ENCODE results near the gene PLXNB1.
"Not testable (repeated sequence)": the region's sequence is repeated elsewhere in the genome, so short reads cannot be mapped to it uniquely, and the experiment has no call there.

The PLXNB1 gene

GRCh38 chr3:48403533-48404439 is 26.1 kb downstream of the PLXNB1 start:
- DNase-seq = no peak

DNA sequence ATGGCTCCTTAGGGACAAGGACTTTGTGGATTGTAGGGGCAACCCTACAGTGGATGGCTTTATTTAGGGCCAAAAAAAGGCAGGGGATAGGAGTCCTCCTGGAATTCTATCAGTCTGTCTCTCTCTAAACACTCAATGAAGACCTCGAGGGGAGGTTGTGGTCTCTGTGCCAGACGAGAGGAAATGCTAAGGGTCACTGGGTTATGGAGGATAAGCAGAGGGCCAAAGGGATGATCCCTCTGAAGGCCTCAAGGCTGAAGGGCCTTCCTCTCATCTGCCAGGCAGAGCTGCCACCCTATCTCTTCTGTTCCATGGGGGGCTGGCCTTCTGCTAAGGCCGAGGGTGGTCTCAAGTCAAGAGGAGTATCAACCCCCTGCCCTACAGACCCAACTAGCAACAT is 27.0 kb downstream of the PLXNB1 start:
- no peak for DNase-seq

- no peak for DNase-seq
These were observed 27.6 kb downstream of the PLXNB1 start for GRCh38 chr3:48402281-48402732.

GRCh38 chr3:48401434-48401901 is 28.4 kb downstream of the PLXNB1 start:
- not testable (repeated sequence) for DNase-seq

- DNase-seq = peak; percentile 65
These were observed 29.0 kb downstream of the PLXNB1 start for GRCh38 chr3:48400824-48401433.

- no peak for DNase-seq
These were observed 30.3 kb downstream of the PLXNB1 start for GRCh38 chr3:48399387-48400172.

GRCh38 chr3:48398701-48399386 is 31.0 kb downstream of the PLXNB1 start:
- no peak for DNase-seq

- no peak for DNase-seq
These were observed 31.9 kb downstream of the PLXNB1 start for GRCh38 chr3:48397767-48398681.

GRCh38 chr3:48395714-48396113 is 34.2 kb downstream of the PLXNB1 start:
- DNase-seq = no peak

DNA sequence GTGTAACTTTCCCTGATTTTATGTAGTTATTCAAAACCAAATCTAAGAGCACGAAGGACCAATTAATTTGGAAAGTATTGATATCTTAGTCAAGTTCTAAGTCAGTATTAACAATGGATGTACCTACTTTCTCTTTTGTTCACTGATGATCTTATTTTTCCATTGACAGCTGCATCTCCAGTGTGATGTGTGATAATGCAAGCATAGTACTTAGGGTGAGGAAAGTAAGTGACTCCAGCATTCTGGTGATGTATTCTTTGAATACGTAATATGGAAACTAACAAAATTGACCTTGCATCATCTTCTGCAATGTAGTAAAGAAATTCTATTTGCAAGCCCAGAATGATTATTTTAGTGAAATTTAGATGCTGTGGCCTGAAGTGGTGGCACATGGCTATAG is 35.5 kb downstream of the PLXNB1 start:
- no peak for DNase-seq

DNA sequence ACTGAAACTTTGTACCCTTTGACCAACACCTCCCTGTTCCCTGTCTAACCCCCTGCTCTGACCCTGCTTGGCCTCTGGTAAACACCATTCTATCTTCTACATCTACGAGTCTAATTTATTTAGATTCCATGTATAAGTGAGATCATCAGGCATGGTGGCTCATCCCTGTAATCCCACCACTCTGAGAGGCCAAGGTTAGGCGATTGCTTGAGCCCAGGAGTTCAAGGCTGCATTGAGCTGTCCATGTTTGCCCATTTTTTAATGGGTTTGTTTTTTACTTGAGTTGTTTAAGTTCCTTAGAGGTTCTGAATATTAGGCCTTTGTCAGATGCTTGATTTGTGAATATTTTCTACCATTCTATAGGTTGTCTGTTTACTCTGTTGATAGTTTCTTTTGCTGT is 40.9 kb downstream of the PLXNB1 start:
- DNase-seq = no peak

- DNase-seq = no peak
These were observed 42.3 kb downstream of the PLXNB1 start for GRCh38 chr3:48387634-48388033.

- DNase-seq = no peak
These were observed 56.9 kb downstream of the PLXNB1 start for GRCh38 chr3:48372862-48373435.

- no peak for DNase-seq
These were observed 57.5 kb downstream of the PLXNB1 start for GRCh38 chr3:48372377-48372770.

GRCh38 chr3:48371651-48372376 is 58.1 kb downstream of the PLXNB1 start, which contains the start of gene FBXW12:
Gene FBXW12, plus strand, starts transcription at chr3:48372219. Its CDS starts 549 bp downstream, at chr3:48372768.
- no peak for DNase-seq

- no peak for DNase-seq
These were observed 59.6 kb downstream of the PLXNB1 start for GRCh38 chr3:48370333-48370713.

- DNase-seq = no peak
These were observed 60.1 kb downstream of the PLXNB1 start for GRCh38 chr3:48369693-48370332.

DNA sequence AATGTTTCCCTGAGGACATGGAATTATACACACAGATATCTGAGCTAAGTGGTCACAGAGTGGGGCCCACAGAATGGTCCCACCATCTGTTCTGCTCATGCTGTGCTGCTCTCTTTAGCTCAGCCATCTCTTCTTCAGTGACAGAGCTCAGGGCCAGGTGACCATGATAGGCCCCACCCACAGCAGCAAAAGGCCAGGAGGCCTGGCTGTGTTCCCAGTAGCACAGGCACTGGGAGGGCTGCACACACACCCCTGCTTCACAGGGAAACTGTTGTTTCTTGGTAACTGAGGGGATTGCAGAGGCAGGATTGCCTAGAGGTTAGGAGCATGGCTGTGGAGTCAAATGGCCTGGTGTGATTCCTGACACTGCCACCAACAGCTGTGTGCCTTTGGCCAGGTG is 62.7 kb downstream of the PLXNB1 start:
- no peak for DNase-seq

DNA sequence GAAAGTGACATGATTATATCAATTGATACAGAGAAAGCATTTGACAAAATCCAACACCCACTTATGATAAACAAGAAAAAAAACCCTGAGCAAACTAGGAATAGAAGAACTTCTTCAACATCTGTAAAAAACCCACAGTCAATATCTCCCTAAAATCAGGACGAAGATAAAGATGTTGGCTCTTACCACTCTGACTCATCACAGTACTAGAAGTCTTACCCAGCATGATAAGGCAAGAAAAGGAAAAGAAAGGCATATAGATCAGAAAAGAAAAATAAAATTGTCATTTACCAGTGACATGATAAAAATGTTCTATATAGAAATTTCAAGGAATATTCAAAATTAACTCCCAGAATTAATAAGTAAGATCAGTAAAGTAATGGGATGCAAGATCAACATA is 65.0 kb downstream of the PLXNB1 start:
- DNase-seq = no peak

GRCh38 chr3:48361928-48362327 is 68.0 kb downstream of the PLXNB1 start:
- no peak for DNase-seq

All from CD4-positive, alpha-beta T cell treated with Interferon gamma for 1 hour (primary cell).